ENCODE data around the gene GTF3A. TPM values are rescaled to one million over a fixed set of nuclear protein-coding genes. Genes with fewer than 3 reads are reported as not detected.

GTF3A gene
- 100 to 1,000 TPM in 1 of 4 donors, 10 to 100 TPM in 3; 43.1 to 195 (median 60.0) TPM for total RNA-seq

- in situ Hi-C loops (cut with MboI; ENCODE audit: low pct_ligation_motif_present in 1 of 4, low pct_unique_long_range_greater_than_20kb in 1 of 4, low sequenced_read_pairs in 3 of 4) = no loop called here
- 1 to 7% methylated on average over 3 to 69 of the region's 85 CpGs for WGBS, 2 donors (ENCODE audit: low coverage in 1 of 2)
- peaks cover 0 to 7% (median 0%) of the 10 kb centered on the region in 4 donors for H3K36me3 ChIP-seq
- no peaks in the 10 kb centered on the region for H3K27me3 ChIP-seq
- no peaks in the 10 kb centered on the region for H3K9me3 ChIP-seq
- peaks cover 16 to 37% (median 31%) of the 10 kb centered on the region in 4 donors for H3K4me1 ChIP-seq
- DNase-seq = peak; percentile 88
- intact Hi-C loops (cut with DNase I; ENCODE audit: low total_unique reads) = loop anchor here (10.0 kb wide), 1 partner anchor 190 kb away; no protein-coding TSS in a partner anchor
- H3K27ac ChIP-seq = peak within 1 kb of the TSS; percentile 87 to 93 (median 90)
- peak within 1 kb of the TSS; percentile 41 to 71 (median 54) for H3K4me3 ChIP-seq
- TF ChIP-seq POLR2AphosphoS5 (IDR thresholded peaks at IDR 0.05) (peak; percentile 83 to 94 (median 92)), CTCF (IDR thresholded peaks at IDR 0.05) (no peak), POLR2A (IDR thresholded peaks at IDR 0.05) (peak; percentile 88)
Observed at GRCh38 chr13:27424246-27425157, at the start of gene GTF3A. Gene GTF3A, plus strand, starts transcription at chr13:27424619.

GRCh38 chr13:27374650-27375049 lies 49.8 kb upstream of the GTF3A start:
- Histone ChIP-seq H3K4me1 (peaks cover 0 to 24% (median 0%) of the 10 kb centered on the region in 4 donors), H3K9me3 (no peaks in the 10 kb centered on the region), H3K36me3 (no peaks in the 10 kb centered on the region), H3K27ac (peak overlapping the region; percentile 28 to 56 (median 44)), H3K27me3 (no peaks in the 10 kb centered on the region), H3K4me3 (no peak overlapping the region)
- peak; percentile 77 for DNase-seq
- in situ Hi-C loops (cut with MboI; ENCODE audit: low pct_ligation_motif_present in 1 of 4, low pct_unique_long_range_greater_than_20kb in 1 of 4, low sequenced_read_pairs in 3 of 4) = loop anchor here (5.0 to 25.0 kb wide), 6 partner anchors 160 to 610 kb away; partner anchors contain the start of gene URAD (in 3 of the 4)
- TF ChIP-seq POLR2AphosphoS5 (IDR thresholded peaks at IDR 0.05) = no peak
- TF ChIP-seq CTCF (IDR thresholded peaks at IDR 0.05) = peak; percentile 61 to 83 (median 68)
- intact Hi-C loops (cut with DNase I; ENCODE audit: low total_unique reads) = loop anchor here (5.0 to 10.0 kb wide), 3 partner anchors 160 to 608 kb away; no protein-coding TSS in a partner anchor
- 0% methylated on average over 6 to 7 of the region's 7 CpGs for WGBS, 2 donors (ENCODE audit: low coverage in 1 of 2)

GRCh38 chr13:27375686-27376326 lies 48.6 kb upstream of the GTF3A start:
- Histone ChIP-seq H3K27me3 (no peaks in the 10 kb centered on the region), H3K27ac (no peak overlapping the region), H3K4me1 (peaks cover 0 to 26% (median 0%) of the 10 kb centered on the region in 4 donors), H3K4me3 (no peak overlapping the region), H3K9me3 (no peaks in the 10 kb centered on the region), H3K36me3 (no peaks in the 10 kb centered on the region)
- DNase-seq = peak; percentile 72
- WGBS, 2 donors (ENCODE audit: low coverage in 1 of 2) = 55 to 63% methylated on average over 10 to 15 of the region's 15 CpGs
- TF ChIP-seq POLR2A (IDR thresholded peaks at IDR 0.05) = no peak
- TF ChIP-seq CTCF (IDR thresholded peaks at IDR 0.05) = peak; percentile 75 to 85 (median 80)
- in situ Hi-C loops (cut with MboI; ENCODE audit: low pct_ligation_motif_present in 1 of 4, low pct_unique_long_range_greater_than_20kb in 1 of 4, low sequenced_read_pairs in 3 of 4) (loop anchor here (5.0 to 25.0 kb wide), 6 partner anchors 159 to 609 kb away; partner anchors contain the start of gene URAD (in 3 of the 4)), intact Hi-C loops (cut with DNase I; ENCODE audit: low total_unique reads) (loop anchor here (10.0 kb wide), 1 partner anchor 159 kb away; no protein-coding TSS in a partner anchor)

GRCh38 chr13:27379126-27379525 lies 45.3 kb upstream of the GTF3A start:
- Histone ChIP-seq H3K27me3 (peaks cover 5% of the 10 kb centered on the region), H3K4me3 (no peak overlapping the region), H3K9me3 (no peaks in the 10 kb centered on the region), H3K27ac (no peak overlapping the region), H3K36me3 (no peaks in the 10 kb centered on the region), H3K4me1 (peaks cover 0 to 15% (median 0%) of the 10 kb centered on the region in 4 donors)
- no peak for DNase-seq
- TF ChIP-seq POLR2AphosphoS5 (IDR thresholded peaks at IDR 0.05) = no peak
- no peak for TF ChIP-seq CTCF (IDR thresholded peaks at IDR 0.05)
- TF ChIP-seq POLR2A (IDR thresholded peaks at IDR 0.05) = no peak
- no peak for TF ChIP-seq EP300 (IDR thresholded peaks at IDR 0.05; ENCODE audit: low read depth)
- WGBS, 2 donors (ENCODE audit: low coverage in 1 of 2) = 72 to 83% methylated on average over 4 of the region's 4 CpGs
- intact Hi-C loops (cut with DNase I; ENCODE audit: low total_unique reads) (loop anchor here (10.0 kb wide), 1 partner anchor 156 kb away; no protein-coding TSS in a partner anchor), in situ Hi-C loops (cut with MboI; ENCODE audit: low pct_ligation_motif_present in 1 of 4, low pct_unique_long_range_greater_than_20kb in 1 of 4, low sequenced_read_pairs in 3 of 4) (loop anchor here (5.0 to 25.0 kb wide), 6 partner anchors 156 to 606 kb away; partner anchors contain the start of gene URAD (in 3 of the 4))
